ENCODE data around the gene PLEKHM3. TPM values are rescaled to one million over a fixed set of nuclear protein-coding genes. Genes with fewer than 3 reads are reported as not detected.

PLEKHM3 gene
- total and polyA plus RNA-seq, 4 donors: 3.0 to 18.3 (median 5.5) TPM

GRCh38 chr2:207836521-207837133 lies 188.7 kb downstream of the PLEKHM3 start:
- 59% methylated on average over 7 of the region's 7 CpGs for WGBS
- H3K4me3 ChIP-seq (ENCODE audit: low read depth in 1 of 3, low read length in 3 of 3): no peak overlapping the region
- peak overlapping the region in 1 of 2 donors; percentile 27 for H3K27ac ChIP-seq (ENCODE audit: low read depth in 1 of 2, low read length in 2 of 2)
- no peaks in the 10 kb centered on the region for H3K27me3 ChIP-seq (ENCODE audit: control insufficient read depth in 4 of 4, insufficient read depth in 4 of 4, low read length in 3 of 4)
- no peaks in the 10 kb centered on the region for H3K9me3 ChIP-seq (ENCODE audit: control insufficient read depth in 4 of 4, low read length in 3 of 4)
- no peak overlapping the region for H3K9ac ChIP-seq (ENCODE audit: low read depth in 1 of 2, low read length in 2 of 2)
- peaks cover 0 to 2% (median 0%) of the 10 kb centered on the region in 4 donors for H3K36me3 ChIP-seq (ENCODE audit: control insufficient read depth in 4 of 4, insufficient read depth in 3 of 4, low read depth in 1 of 4, low read length in 3 of 4)
- H3K4me1 ChIP-seq (ENCODE audit: control insufficient read depth in 4 of 4, insufficient read depth in 4 of 4, low read length in 3 of 4): peaks cover 0 to 12% (median 10%) of the 10 kb centered on the region in 4 donors
- no peak for TF ChIP-seq GABPA (IDR thresholded peaks at IDR 0.05 in 1 of 2, conservative IDR thresholded peaks at IDR 0.05 in 1 of 2)
- TF ChIP-seq, protein P1, sequence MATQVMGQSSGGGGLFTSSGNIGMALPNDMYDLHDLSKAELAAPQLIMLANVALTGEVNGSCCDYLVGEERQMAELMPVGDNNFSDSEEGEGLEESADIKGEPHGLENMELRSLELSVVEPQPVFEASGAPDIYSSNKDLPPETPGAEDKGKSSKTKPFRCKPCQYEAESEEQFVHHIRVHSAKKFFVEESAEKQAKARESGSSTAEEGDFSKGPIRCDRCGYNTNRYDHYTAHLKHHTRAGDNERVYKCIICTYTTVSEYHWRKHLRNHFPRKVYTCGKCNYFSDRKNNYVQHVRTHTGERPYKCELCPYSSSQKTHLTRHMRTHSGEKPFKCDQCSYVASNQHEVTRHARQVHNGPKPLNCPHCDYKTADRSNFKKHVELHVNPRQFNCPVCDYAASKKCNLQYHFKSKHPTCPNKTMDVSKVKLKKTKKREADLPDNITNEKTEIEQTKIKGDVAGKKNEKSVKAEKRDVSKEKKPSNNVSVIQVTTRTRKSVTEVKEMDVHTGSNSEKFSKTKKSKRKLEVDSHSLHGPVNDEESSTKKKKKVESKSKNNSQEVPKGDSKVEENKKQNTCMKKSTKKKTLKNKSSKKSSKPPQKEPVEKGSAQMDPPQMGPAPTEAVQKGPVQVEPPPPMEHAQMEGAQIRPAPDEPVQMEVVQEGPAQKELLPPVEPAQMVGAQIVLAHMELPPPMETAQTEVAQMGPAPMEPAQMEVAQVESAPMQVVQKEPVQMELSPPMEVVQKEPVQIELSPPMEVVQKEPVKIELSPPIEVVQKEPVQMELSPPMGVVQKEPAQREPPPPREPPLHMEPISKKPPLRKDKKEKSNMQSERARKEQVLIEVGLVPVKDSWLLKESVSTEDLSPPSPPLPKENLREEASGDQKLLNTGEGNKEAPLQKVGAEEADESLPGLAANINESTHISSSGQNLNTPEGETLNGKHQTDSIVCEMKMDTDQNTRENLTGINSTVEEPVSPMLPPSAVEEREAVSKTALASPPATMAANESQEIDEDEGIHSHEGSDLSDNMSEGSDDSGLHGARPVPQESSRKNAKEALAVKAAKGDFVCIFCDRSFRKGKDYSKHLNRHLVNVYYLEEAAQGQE (IDR thresholded peaks at IDR 0.05): peak; percentile 32
- TF ChIP-seq YY1 (IDR thresholded peaks at IDR 0.05): no peak
- TF ChIP-seq RAD21 (IDR thresholded peaks at IDR 0.05): peak in 1 of 2 donors; percentile 40
- TF ChIP-seq RXRA (IDR thresholded peaks at IDR 0.05): peak; percentile 82 to 85
- TF ChIP-seq JUND (IDR thresholded peaks at IDR 0.05): no peak
- peak; percentile 97 for TF ChIP-seq NR2F2 (IDR thresholded peaks at IDR 0.05)
- peak; percentile 54 for TF ChIP-seq SP1 (IDR thresholded peaks at IDR 0.05)
- no peak for TF ChIP-seq HNF4A (conservative IDR thresholded peaks at IDR 0.05)
- DNase-seq (ENCODE audit: low spot score): no peak

- no peak overlapping the region for H3K9ac ChIP-seq (ENCODE audit: low read depth in 1 of 2, low read length in 2 of 2)
- WGBS: 88% methylated on average over 1 of the region's 1 CpG
- peaks cover 0 to 2% (median 0%) of the 10 kb centered on the region in 4 donors for H3K36me3 ChIP-seq (ENCODE audit: control insufficient read depth in 4 of 4, insufficient read depth in 3 of 4, low read depth in 1 of 4, low read length in 3 of 4)
- DNase-seq (ENCODE audit: low spot score): no peak
- H3K4me3 ChIP-seq (ENCODE audit: low read depth in 1 of 3, low read length in 3 of 3): no peak overlapping the region
- H3K27ac ChIP-seq (ENCODE audit: low read depth in 1 of 2, low read length in 2 of 2): no peak overlapping the region
- no peaks in the 10 kb centered on the region for H3K9me3 ChIP-seq (ENCODE audit: control insufficient read depth in 4 of 4, low read length in 3 of 4)
- no peak for TF ChIP-seq SP1 (IDR thresholded peaks at IDR 0.05)
- peak; percentile 22 to 32 for TF ChIP-seq HNF4A (conservative IDR thresholded peaks at IDR 0.05)
- TF ChIP-seq RXRA (IDR thresholded peaks at IDR 0.05): peak; percentile 42 to 43
- TF ChIP-seq YY1 (IDR thresholded peaks at IDR 0.05): no peak
- no peak for TF ChIP-seq MAX (IDR thresholded peaks at IDR 0.05)
- TF ChIP-seq, protein P1 (IDR thresholded peaks at IDR 0.05): no peak
- TF ChIP-seq EGR1 (IDR thresholded peaks at IDR 0.05; ENCODE audit: low read depth in 2 of 2): no peak
- TF ChIP-seq RAD21 (IDR thresholded peaks at IDR 0.05): peak in 1 of 2 donors; percentile 16
- peak; percentile 16 for TF ChIP-seq FOXA2 (IDR thresholded peaks at IDR 0.05)
- TF ChIP-seq ATF3 (IDR thresholded peaks at IDR 0.05): no peak
- H3K4me1 ChIP-seq (ENCODE audit: control insufficient read depth in 4 of 4, insufficient read depth in 4 of 4, low read length in 3 of 4): peaks cover 0 to 12% (median 10%) of the 10 kb centered on the region in 4 donors
- H3K27me3 ChIP-seq (ENCODE audit: control insufficient read depth in 4 of 4, insufficient read depth in 4 of 4, low read length in 3 of 4): no peaks in the 10 kb centered on the region
Observed at GRCh38 chr2:207835805-207836204, 189.5 kb downstream of the PLEKHM3 start.

Measured in liver (tissue), 9 donors.